IPS-NIHi7 (cell line): ENCODE data around the gene IMP4.
A peak's percentile ranks its signal among the peaks of the same experiment; 100 is the strongest.

Experiments used
- DNase-seq: peaks from one replicate; pipeline ENCODE4 v3.0.0; 2012; ENCODE audit warnings: mixed read lengths; ENCODE audit errors: extremely low spot score

IMP4 gene

DNA sequence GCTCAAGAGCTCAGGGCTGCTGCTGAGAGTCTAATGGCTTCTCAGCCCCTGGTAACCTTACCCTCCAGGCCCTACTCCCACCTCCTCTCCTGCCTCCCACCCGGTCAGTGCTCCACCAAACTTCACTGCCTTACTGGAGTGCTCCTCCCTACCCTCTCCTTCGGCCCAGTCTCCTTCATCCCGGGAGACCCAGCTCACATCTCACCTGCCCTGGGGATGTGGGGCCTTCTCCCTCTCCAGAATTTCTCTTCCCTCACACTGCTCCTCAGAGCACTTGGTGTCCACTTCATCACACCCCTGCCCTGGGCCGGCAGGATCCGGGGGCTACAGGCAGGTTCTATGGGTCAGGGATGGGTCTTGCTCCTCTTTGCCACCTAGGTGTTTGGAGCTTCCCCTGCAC, 34.8 kb downstream of the IMP4 start:
- DNase-seq = no peak

DNA sequence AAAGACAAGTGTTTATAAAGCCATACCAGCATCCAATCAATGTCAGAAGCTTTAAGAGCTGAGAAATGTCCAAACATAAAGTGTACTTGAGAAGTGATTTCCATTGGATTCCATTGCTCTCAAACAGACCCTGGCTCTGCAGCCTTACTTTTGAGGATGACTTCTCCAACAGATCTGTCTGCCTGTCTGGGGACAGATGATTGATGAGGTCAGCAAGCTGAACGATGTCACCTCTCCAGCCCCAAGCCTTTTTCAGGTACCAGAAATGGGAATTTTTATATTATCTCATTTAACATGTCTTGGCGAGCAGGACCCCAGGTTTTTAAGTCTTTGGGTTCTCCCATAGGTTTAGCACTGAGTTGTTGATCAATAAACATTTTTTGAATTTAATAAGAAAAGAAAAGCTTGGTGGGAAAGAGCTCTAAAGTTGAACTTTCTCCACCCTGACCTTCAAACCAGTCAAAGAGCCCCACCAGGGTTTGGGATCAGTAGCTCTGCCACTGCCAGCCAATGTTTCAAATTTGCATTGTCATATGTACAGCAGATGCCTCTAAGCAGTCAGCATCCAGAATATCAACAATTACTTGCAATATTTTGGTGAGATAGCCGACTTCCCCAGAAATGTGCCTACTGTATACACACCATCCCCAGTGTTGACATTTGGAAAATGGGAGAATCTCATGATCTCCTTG, 35.7 kb downstream of the IMP4 start:
- no peak for DNase-seq

DNA sequence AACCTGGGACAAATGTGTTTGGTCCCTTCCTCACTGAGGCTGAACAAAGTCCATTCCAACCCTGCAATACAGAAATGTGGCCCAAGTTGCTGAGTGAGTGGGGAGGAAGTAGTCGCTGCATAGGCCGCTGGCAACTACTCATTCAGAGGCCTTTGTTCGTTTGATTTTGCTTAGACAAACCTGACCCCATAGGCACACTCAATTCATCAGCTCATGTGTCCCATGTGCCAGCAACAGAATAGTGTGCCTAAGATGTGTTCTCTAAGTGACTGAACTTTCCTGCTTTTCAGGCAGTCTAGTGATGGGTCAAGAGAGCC, 36.2 kb downstream of the IMP4 start:
- no peak for DNase-seq

DNA sequence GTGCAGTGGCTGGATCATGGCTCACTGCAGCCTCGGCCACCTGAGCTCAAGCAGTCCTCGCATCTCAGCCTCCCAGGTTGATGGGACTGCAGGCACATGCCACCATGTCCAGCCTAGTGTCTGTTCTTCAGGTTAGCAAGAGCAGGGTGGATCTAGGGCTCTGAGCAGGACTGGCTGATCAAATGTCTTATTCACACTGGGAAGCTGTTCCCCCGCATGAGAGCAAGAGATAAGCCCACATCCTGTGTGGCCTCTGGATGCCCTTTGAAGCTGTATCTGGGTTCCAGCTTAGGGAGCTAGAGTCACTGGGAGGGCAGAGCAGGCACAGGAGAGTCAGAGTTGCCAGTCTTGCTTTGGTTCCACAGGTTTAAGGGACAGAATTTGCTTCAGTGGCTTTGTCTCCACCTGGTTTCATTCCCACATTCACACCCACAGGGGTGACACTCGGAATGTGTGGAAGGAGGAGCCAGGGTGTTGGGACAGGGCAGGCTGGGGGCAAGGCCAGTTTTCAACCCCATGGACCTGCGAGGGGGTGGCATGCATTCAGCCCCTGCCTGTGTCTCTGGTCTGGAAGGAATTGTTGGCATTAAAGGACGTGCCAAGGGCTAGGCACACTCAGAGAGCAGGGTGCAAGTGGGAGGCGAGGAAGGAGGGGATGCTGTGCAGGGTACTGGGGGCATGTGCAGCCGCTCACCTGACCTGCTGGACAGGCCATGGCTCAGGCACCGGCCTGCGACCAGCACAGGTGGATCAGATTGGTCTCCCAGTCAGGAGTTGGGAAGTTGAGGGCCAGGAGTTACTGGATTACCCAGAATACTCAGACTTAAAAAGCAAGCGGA, 37.6 kb downstream of the IMP4 start:
- no peak for DNase-seq

DNA sequence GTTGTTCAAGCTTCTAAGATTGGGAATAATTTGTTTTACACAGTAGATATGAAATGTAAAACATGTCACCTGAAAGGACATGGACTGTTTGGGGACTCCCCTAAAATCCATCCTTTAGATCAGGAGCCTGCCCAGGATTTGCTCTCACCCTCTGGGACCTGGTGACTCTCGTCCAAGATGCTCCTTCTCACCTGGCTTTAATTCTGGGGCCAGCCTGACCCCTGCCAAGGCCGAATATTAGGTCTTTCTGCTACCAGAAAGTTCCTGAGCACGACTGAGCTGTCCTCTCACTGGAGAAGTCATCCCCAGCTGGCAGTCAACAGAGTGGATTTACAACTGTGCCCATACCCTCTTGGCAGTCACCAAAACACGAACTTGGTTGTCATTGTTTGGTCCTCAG, 38.4 kb downstream of the IMP4 start:
- no peak for DNase-seq

DNA sequence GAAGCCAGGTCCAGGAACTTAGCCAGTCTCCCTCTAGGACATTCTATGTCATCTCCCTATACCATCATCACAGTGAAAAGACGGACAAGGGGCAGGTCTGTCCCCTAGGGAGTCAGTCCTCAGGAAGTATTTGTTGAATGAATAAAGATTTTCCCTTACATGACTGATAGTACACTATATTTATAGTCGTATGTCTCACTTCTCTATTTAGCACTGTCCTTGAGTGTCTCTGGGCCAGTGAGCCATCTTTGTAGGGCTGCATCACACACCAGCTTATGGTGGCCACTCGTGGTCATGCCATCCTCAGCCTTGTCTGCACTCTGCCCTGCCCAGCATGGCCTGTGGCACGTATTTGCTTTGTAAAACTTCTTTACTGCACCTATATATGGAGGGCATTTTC, 38.9 kb downstream of the IMP4 start:
- no peak for DNase-seq

DNA sequence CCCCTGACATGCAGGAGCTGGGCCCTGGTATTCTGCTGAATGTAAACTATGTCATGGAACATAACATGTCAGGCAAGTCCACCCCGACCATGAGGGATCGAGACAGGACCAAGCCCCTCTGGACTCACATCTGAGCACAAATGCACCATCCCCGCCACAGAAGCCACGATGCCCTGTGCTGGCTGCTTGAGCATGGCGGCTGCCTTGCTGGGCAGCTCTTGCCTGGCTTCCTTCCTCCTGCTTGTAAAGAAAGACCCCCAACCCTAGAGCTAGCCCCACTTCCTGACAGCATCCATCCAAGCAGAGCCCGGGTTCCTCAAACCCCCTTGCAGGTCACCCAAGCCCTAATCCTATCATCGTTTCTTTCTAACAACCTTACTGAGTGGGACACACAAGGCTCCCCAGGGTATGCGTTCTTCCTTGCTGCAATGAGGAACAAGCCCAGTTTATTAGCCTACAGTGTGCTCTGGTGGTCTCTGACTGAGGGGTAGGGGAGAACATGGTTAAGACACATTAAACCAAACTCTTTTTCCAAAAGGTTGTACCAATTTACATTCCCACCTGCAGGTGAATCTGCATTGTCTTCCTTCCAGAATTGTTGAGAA, 39.7 kb downstream of the IMP4 start:
- no peak for DNase-seq

DNA sequence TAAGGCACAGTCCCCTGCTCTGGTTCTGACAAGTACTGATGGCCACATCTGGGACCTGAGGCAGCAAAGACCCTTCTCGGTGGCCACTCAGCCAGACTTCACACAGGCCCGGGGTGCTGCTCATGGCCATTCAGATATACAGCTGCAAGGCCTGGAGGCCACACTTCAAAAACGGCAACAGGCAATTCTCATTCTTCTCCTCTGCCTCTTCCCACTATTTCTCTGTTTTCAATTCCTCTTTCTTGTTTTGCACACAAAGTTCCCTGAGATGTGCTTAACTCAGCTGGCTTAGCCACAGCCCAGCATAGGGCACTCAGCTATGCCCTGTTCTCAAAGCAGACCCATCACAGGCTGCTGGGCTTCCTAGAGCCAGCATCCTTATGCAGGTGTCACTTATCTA, 43.0 kb downstream of the IMP4 start:
- no peak for DNase-seq

DNA sequence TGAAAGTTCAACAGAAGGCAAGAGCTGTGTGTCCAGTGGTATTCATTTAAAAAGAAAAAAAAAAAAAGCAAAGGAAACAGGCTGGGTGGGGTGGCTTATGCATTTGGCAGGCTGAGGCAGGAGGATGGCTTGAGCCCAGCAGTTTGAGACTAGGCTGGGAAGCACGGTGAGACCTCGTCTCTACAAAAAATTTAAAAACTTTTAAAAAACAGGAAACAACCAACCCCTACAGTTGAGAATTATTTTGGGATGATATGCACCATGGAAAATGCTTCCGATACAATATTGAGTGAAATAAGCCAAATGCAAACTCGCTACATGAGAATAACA, 44.3 kb downstream of the IMP4 start:
- no peak for DNase-seq

DNA sequence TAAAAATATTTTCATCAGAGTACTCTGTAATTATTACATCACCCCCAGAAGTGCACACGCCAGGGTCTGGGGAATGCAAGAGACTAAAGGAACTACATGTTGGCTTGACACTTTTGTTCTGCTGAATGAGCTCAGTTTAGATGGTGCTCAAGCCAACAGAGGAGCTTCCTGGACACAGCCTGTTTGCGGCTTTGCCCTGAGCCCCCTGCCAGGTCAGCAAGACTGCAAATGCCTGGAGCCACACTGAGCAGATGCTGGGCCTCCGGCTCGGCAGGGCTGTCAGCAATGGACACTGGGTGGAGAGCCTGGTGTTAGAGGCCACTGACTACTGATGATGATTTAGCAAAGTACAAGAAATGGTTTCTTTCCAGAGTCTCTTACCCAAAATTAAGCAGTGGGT, 45.1 kb downstream of the IMP4 start:
- no peak for DNase-seq

DNA sequence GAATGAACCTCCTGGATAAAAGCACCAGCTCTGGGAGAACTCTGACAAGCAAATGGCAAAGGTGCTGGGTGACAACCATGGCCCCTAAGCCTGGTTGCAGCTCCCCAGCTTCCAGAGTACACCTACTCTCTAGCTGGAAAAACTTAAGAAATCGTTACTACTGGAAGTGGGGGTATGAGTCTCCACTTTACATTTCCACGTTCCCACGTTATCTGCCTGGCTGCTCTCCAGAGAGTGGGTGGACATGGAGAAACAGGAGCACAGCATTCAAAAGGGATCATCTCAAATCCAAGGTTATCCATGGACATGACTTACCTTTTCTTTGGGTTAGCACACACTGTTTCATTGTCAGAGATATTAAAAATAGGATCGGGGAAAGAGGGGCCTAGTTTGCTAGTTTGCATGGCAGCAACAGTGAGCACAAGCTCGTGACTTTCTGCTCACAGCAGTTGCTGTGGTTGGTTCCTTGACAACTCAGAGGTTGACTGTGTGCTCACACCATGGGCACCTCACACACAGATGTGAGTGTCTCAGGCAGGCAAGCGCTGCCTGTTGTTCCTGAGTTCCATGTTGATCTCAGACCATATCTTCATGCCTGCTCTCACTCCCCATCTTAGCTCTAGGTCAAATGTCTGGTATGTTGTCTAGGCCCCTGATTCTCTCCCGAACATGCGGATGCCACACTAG, 45.7 kb downstream of the IMP4 start:
- no peak for DNase-seq

DNA sequence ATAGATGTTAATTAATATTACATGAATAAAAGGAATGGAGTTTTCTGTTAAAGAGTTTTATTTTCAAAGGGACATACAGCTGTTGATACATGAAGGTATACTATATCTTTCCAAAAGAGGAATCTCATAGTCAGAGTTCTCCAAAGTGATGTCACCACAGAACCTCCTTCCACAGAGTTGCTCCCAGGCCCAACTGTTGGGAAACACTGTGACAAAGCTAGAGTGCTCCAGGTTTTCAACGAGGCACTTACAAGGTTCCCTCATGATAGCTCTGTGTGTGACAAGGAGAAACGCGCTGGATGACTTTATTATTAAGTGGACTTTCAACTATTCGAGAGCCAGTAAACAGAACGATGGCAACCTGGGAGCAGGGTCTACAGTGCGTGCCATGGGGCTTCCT, 46.7 kb downstream of the IMP4 start:
- DNase-seq = no peak

DNA sequence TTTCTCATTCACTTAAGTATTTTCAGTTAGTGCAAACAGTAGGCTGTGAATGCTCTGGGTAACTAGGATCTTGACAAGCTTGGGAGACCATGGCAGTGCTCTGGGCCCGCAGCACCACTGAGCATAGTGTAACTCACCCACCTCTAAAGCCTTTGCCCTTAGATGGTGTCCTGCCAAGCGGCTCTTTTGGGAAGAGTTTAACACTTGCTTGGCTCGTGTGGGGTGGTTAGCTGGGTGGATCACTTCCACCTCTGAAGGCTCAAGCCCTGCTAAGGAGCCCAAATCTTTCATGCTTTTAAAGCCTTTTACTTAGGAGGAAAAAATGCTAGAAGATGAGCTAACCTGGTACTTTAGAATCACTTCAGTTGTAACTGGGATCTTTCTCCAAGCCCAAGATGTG, 47.1 kb downstream of the IMP4 start:
- DNase-seq = peak; percentile 1

DNA sequence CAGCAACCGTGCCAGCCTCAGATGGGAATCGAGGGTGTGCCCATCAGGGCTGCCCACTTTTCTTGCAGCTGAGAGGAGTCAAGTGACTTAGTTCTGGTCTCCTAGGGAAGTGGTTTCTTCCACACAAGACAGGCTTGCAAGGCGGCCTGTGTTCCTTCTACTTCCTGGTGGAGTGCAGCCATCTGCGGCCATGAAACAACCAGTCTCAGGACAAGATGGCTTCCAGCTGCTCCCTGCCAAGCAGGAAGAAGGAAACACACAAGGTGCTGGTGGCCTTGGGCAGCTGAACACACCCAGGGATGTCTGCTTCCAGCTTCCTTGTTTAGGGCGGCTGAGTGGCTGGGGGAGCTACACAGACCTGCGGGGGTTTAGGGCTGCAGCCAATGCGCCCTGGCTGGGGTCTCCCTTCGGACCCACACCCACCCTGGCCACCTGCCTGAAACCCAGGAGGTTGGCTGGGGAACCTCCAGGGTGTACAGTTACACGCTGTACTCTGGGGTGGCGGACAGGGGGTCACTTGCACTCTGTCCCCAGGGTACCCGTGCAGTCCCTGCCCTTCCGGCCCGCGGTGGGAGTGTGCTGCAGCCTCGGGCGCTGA, 47.9 kb downstream of the IMP4 start:
- no peak for DNase-seq

DNA sequence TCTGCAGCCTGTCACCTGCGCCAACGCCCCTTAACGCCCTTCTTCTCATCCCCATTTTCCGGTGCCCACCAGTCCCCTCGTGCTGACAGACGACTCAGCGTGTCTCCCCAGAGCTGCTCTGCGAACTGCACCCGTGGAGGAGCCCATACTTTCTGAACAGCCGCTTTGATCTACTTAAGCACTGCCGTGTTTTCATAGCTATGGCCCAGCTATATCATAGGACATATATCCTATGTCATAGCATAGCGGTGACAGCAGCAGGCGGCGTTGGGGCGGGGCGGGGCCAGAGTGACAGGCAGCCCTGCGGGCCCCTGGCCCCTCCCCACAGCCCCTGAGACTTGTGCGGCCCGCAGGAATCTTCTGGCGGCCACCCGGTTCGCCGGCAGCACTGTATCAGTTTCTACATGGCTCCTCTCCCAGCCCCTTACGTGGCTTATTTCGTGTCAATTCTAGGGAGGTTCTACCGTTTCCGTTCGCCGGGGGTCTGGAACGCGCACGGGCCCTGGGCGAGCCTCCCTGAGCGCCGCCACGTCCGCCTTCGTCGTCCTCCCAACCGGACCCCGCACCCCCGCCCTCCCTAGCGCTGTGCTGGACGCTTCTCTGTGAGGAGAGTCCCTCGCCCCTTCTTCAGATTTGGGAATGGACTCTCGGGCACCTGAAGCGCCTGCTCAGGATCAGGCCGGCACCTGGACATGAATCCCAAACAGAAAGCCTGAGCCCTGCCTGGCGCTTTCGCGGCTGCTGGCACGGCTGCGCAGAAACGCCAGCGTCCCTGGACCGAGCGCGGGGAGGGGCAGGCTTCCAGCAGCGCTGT, 48.6 kb downstream of the IMP4 start:
- DNase-seq = peak; percentile 73

DNA sequence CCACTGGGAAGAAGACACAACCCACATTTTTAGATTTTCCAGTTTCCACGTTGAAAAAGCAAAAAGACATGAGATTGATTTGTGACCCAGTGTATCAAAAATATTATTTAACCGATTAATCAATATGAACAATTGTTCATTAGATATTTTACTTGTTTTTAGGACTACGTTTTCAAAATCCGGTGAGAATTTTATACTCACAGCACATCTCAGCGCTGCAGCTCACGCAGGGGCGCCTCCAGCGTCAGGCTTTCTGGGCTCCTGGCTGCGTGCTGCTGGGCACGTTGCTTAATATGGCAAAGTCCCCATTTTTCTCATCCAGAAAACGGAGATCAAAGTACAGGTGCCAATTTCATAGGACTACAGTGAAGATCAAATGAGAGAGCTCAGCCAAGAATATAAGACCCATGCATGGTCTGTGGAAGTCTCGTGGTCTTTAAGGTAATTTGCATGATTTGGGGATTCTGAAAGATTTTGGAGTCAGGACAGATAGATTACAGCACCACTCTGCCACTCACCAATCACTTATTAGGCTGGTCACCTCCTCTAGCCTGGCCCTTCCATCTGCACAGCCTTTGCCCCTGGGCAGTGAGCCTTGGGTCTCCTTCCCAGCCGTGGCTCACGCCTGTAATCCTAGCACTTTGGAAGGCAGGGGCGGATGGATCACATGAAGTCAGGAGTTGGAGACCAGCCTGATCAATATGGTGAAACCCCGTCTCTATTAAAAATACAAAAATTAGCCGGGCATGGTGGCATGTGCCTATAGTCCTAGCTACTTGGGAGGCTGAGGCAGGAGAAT, 49.4 kb downstream of the IMP4 start:
- no peak for DNase-seq

DNA sequence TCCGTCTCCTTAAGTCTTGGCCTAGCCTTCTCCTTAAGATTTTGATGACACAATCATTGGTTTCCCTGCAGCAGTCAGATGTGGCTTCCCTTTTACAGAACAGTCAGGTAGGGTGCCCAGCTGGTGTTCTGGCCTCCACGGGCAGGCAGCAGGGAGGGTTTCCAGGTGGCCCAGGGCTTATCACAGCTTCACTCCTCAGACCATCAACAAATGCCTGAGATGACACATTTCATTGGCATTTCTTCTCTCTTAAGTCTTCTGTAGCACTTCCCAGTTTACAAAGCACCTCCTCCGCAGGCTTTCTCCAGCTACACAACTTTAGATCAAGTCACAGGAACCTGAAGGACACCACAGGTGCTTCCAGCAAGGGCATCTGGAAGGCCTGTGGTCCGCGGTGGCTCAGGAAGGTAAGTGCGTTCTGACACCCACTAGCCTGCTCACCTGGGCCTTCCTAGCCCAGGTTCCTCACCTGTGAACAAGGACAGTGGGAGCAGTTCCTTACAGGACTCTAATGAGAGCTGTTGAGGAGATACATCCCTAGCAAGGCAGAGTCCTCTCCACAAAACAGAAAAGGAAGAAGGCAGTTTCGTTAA, 50.7 kb downstream of the IMP4 start:
- peak; percentile 62 for DNase-seq
